Smooth muscle cell (in vitro differentiated cells): ENCODE measurements around the gene MLLT3. TPM values are rescaled to one million over a fixed set of nuclear protein-coding genes. Genes with fewer than 3 reads are reported as not detected.

Source experiments
- DNase-seq: peaks from one replicate; lab custom pipeline; 2025; ENCODE audit not compliant: unreplicated experiment; lab: John Stamatoyannopoulos, UW
- H2AFZ ChIP-seq: fragments of 200-600 bp; sonication (generic); 2 replicates; pipeline ENCODE4 v1.6.0; 2016; ENCODE audit warnings: antibody characterized with exemption, low read depth, mild to moderate bottlenecking
- H3F3A ChIP-seq: fragments of 200-600 bp; sonication (generic); 2 replicates; pipeline ENCODE4 v1.6.0; 2017; ENCODE audit warnings: antibody characterized with exemption, low read depth
- H3K27ac ChIP-seq: fragments of 200-600 bp; sonication (generic); 2 replicates; pipeline ENCODE4 v1.5.1; 2016; ENCODE audit warnings: low read depth, mild to moderate bottlenecking
- H3K27me3 ChIP-seq: fragments of 200-600 bp; sonication (generic); 2 replicates; pipeline ENCODE4 v1.6.1; 2016; ENCODE audit warnings: low read depth, mild to moderate bottlenecking
- H3K36me3 ChIP-seq: fragments of 200-600 bp; sonication (generic); 2 replicates; pipeline ENCODE4 v1.5.1; 2016; ENCODE audit warnings: low read depth
- H3K4me1 ChIP-seq: fragments of 200-600 bp; sonication (generic); 2 replicates; pipeline ENCODE4 v1.5.1; 2016; ENCODE audit warnings: low read depth
- H3K4me2 ChIP-seq: fragments of 200-600 bp; sonication (generic); 2 replicates; pipeline ENCODE4 v1.6.0; 2016; ENCODE audit warnings: mild to moderate bottlenecking
- H3K4me3 ChIP-seq: fragments of 200-600 bp; sonication (generic); 2 replicates; pipeline ENCODE4 v1.5.1; 2016; ENCODE audit warnings: mild to moderate bottlenecking
- H3K79me2 ChIP-seq: fragments of 200-600 bp; sonication (generic); 2 replicates; pipeline ENCODE4 v1.6.0; 2016; ENCODE audit warnings: low read depth, mild to moderate bottlenecking
- H3K9ac ChIP-seq: fragments of 200-600 bp; sonication (generic); 2 replicates; pipeline ENCODE4 v1.6.0; 2016; ENCODE audit warnings: low read depth
- H3K9me3 ChIP-seq: fragments of 200-600 bp; sonication (generic); replicated peaks from 2 replicates; pipeline ENCODE4 v1.5.1; 2016; ENCODE audit warnings: low read depth
- H4K20me1 ChIP-seq: fragments of 200-600 bp; sonication (generic); 2 replicates; pipeline ENCODE4 v1.6.0; 2016; ENCODE audit warnings: low read depth
- WGBS: methylation state at CpG from one replicate; pipeline ENCODE4 v1.1.7; 2016; ENCODE audit warnings: low lambda C conversion rate; 5-methylcytosine and 5-hydroxymethylcytosine counted together
- polyA plus RNA-seq: library from polyadenylated mRNA; unstranded; fragments of >200 nt; fragmentation: Nextera tagmentation; extraction: Ambion mirVana; gene quantifications from 2 replicates; pipeline ENCODE4 v1.2.1, GENCODE V29; 2016
- total RNA-seq: library from RNA; depleted of rRNA; stranded (reverse); fragments of >200 nt; gene quantifications from 2 replicates; pipeline ENCODE4 v1.2.3, GENCODE V29; 2014
- TF ChIP-seq, protein P1 (sequence below): fragments of 200-600 bp; sonication (generic); IDR thresholded peaks from 2 replicates; pipeline ENCODE4 v1.5.1; 2017; ENCODE audit warnings: borderline replicate concordance, mild to moderate bottlenecking, antibody characterized with exemption; ENCODE audit not compliant: insufficient read depth, poor library complexity, severe bottlenecking

Gene MLLT3
- total and polyA plus RNA-seq, 2 experiments from 2014 or later = 21.9 to 29.9 TPM

GRCh38 chr9:20616808-20617207, 5.5 kb downstream of the MLLT3 start:
- H3K4me3 ChIP-seq = no peak overlapping the region
- H3K27ac ChIP-seq = peak overlapping the region; percentile 8
- H3K9ac ChIP-seq = no peak overlapping the region
- no peaks in the 10 kb centered on the region for H3K27me3 ChIP-seq
- WGBS = 82% methylated on average over 2 of the region's 2 CpGs
- H3F3A ChIP-seq = peaks cover 7% of the 10 kb centered on the region
- no peaks in the 10 kb centered on the region for H3K9me3 ChIP-seq
- peaks cover 91% of the 10 kb centered on the region for H3K79me2 ChIP-seq
- no peaks in the 10 kb centered on the region for H3K36me3 ChIP-seq
- peaks cover 22% of the 10 kb centered on the region for H3K4me1 ChIP-seq
- H4K20me1 ChIP-seq = peaks cover 40% of the 10 kb centered on the region
- no peak overlapping the region for H2AFZ ChIP-seq
- DNase-seq = no peak
- H3K4me2 ChIP-seq = peak overlapping the region; percentile 97
- TF ChIP-seq, protein P1, sequence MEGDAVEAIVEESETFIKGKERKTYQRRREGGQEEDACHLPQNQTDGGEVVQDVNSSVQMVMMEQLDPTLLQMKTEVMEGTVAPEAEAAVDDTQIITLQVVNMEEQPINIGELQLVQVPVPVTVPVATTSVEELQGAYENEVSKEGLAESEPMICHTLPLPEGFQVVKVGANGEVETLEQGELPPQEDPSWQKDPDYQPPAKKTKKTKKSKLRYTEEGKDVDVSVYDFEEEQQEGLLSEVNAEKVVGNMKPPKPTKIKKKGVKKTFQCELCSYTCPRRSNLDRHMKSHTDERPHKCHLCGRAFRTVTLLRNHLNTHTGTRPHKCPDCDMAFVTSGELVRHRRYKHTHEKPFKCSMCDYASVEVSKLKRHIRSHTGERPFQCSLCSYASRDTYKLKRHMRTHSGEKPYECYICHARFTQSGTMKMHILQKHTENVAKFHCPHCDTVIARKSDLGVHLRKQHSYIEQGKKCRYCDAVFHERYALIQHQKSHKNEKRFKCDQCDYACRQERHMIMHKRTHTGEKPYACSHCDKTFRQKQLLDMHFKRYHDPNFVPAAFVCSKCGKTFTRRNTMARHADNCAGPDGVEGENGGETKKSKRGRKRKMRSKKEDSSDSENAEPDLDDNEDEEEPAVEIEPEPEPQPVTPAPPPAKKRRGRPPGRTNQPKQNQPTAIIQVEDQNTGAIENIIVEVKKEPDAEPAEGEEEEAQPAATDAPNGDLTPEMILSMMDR = no peak

- 98% methylated on average over 2 of the region's 2 CpGs for WGBS
- no peak overlapping the region for H3K4me3 ChIP-seq
- TF ChIP-seq, protein P1 = no peak
- no peak for DNase-seq
- no peak overlapping the region for H2AFZ ChIP-seq
- H3K79me2 ChIP-seq = peaks cover 90% of the 10 kb centered on the region
- H4K20me1 ChIP-seq = peaks cover 59% of the 10 kb centered on the region
- peaks cover 39% of the 10 kb centered on the region for H3K4me1 ChIP-seq
- H3F3A ChIP-seq = peaks cover 6% of the 10 kb centered on the region
- no peak overlapping the region for H3K27ac ChIP-seq
- H3K27me3 ChIP-seq = no peaks in the 10 kb centered on the region
- H3K4me2 ChIP-seq = no peak overlapping the region
- no peaks in the 10 kb centered on the region for H3K9me3 ChIP-seq
- H3K9ac ChIP-seq = no peak overlapping the region
- no peaks in the 10 kb centered on the region for H3K36me3 ChIP-seq
Measured at GRCh38 chr9:20614602-20615216, 7.6 kb downstream of the MLLT3 start.

GRCh38 chr9:20611691-20612287, 10.5 kb downstream of the MLLT3 start:
- H2AFZ ChIP-seq = no peak overlapping the region
- peaks cover 31% of the 10 kb centered on the region for H3K4me1 ChIP-seq
- no peak overlapping the region for H3K9ac ChIP-seq
- no peaks in the 10 kb centered on the region for H3K36me3 ChIP-seq
- peaks cover 35% of the 10 kb centered on the region for H4K20me1 ChIP-seq
- H3K4me2 ChIP-seq = peak overlapping the region; percentile 68
- no peak for DNase-seq
- H3K9me3 ChIP-seq = no peaks in the 10 kb centered on the region
- TF ChIP-seq, protein P1 = peak; percentile 57
- WGBS = 17% methylated on average over 3 of the region's 3 CpGs
- H3K4me3 ChIP-seq = peak overlapping the region; percentile 26
- H3K79me2 ChIP-seq = peaks cover 90% of the 10 kb centered on the region
- H3K27me3 ChIP-seq = no peaks in the 10 kb centered on the region
- H3F3A ChIP-seq = peaks cover 4% of the 10 kb centered on the region
- peak overlapping the region; percentile 85 for H3K27ac ChIP-seq
